HL-60/S4 treated with retinoic acid at 250 ng/mL for 4 days and 3 days (cell line): ENCODE results near the gene COX17.

Experiments used
- in situ Hi-C: fragments of 300-500 bp; cut with MboI; formaldehyde crosslinking; loops from 2 replicates; pipeline ENCODE4 v1.7.0; 2022; ENCODE audit warnings: low sequenced_read_pairs

The COX17 gene

DNA sequence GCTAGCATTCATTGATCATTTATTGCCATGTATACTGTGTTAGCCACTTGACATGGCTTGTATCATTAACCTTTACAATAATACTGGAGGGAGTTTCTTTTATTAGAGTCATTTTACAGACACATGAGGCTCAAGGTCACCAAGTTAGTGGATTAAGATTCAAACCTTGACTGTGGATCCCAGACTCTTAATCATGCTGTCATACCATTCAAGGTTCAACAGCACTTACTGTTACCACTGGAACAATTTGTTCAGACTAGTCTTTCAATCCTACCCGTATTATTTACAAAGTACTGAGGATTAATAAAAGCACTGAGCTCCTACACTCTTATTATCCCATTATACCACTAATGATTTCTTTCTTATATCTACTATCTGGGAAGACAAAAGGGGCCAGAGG lies 1.2 kb downstream of the COX17 start:
- in situ Hi-C loops, result loop anchor here (25.0 kb wide), 1 partner anchor 789 kb away; no protein-coding TSS in a partner anchor

DNA sequence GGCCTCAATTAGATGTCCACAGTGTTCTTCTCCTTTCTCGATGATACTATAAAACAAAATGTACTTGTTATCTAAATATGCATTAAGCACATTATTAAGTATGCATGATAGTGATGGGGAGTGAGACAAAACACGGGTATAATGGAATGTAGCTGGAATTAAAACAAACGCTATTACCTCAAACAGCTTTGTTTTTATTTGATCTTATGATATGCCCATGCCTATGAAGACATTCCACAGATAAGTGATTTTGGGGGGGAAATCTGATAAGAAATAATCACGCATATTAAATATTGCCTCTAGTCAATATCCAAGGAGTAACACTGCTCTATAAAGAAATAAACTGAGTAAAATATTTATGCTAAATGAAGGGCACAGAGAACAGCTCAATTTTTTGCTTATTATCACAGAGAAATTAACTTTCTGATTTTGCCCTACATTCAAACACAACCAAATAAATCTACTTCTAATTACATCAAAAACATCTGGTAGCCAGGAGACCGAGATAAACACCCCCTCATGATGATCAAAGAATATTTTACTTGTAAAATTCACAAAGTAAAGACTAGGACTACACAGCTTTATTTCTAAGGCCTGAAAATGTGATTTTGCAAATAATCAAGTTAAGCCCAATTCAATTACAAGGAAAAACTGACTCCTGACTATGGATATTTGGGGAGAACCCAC lies 1.9 kb downstream of the COX17 start:
- in situ Hi-C loops, result loop anchor here (25.0 kb wide), 1 partner anchor 788 kb away; no protein-coding TSS in a partner anchor

DNA sequence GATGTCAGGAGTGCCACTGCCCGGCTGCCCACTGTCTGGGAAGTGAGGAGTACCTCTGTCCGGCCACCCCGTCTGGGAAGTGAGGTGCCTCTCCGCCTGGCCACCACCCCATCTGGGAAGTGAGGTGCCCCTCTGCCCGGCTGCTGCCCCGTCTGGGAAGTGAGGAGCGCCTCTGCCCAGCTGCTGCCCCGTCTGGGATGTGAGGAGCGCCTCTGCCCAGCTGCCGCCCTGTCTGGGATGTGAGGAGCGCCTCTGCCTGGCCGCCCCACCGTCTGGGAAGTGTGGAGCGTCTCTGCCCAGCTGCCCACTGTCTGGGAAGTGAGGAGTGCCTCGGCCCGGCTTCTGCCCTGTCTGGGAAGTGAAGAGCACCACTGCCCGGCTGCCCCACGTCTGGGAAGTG lies 3.3 kb downstream of the COX17 start:
- in situ Hi-C loops, result no loop called here

DNA sequence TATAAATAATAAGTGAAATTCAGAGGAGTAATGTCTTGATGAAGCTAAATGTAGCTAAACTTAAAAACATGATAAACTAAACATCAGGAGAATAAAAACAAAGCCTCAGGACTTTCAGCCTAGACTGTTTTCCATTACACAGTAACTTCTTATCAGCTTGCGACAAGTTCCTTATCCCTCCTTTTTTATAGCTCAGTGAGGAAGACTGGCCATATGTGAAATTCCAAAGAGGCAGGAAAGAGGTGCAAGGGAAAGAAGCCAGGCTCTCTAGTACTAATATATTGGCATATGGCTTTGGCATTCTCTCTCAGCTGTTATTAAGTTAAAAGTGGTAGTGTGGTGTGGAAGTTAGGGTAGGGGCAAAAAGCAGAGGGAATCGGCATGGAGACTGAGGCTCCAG lies 4.4 kb downstream of the COX17 start:
- in situ Hi-C loops, result no loop called here

DNA sequence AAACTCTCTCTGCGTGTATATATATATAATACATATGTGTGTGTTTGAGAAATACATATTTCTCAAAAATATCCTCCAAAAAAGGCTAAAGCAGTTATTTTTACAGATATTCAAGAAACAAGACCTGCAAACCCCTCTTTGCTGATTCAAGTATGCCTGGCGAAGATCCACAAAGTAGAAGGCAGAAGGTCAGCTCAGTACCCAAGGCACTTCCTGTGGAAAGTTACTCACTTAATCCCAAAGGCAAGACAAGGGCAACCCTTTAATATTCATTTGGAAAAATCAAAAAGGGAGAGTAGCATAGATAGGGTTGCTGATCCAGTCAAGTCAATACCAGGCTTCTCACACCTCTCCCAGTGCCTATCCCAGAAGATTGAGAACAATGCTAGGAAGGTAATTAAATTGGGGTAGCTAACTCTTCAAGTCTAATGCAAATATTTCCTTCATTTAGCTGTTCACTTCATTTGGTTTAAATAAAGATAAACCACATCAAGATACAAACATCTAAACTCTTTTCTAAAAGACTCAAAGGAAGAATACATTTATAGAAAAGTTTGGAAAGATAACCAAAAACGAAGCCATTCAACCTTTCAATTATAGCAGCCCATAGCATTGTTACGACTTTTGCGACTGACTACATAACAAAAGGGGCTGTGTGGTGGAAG lies 7.2 kb downstream of the COX17 start:
- in situ Hi-C loops, result no loop called here

DNA sequence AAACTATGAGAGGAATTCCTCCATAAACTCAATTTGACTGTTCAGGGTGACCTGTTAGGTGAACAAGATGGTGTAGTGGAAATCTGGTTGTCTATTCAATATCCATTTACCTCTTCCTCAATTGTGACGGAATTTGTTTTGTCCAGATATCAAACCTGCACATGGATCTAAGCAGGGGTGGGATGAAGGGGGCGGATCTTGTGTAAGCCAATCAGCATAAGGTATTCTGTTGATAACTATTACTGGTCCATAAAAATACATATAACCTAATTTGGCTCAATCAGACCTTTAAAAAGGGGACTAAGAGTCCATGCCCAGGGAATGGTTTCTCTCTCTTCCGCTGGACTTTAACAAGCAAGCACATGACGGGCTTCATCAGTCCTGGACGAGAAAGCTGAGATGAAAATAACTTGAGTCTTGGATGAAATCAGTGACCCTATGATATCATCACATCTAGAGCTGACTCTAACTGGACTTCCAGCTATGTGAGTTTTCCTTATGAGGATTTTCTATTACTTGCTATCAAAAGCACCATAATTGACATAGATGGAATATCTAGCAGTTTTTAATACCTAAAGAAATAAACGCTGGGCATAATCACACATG lies 11.1 kb downstream of the COX17 start:
- in situ Hi-C loops, result no loop called here

DNA sequence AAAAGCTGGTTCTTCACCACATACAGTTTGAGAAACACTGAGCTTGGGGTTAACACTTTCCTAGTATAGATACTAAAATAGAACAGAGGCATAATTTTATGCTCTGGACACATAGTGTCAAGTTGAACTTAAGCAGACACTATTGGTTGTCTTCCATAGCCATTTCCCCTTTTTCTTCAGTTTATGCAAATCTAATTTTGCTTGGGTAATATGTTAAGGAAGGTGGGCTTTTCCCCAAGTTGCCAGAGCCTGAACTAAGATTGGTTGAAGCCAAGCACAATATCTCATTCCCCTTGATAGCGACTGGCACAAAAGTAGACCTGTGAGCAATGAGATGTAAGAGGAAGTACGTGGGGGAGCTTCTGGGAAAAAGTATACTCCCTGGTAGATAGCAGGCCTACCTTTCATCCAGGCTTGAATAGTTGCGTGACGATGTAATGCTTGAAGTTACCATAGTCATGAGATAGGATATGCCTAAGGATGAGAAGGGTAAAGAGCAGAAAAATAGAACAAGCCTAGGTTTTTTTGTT lies 12.3 kb downstream of the COX17 start:
- in situ Hi-C loops, result no loop called here

DNA sequence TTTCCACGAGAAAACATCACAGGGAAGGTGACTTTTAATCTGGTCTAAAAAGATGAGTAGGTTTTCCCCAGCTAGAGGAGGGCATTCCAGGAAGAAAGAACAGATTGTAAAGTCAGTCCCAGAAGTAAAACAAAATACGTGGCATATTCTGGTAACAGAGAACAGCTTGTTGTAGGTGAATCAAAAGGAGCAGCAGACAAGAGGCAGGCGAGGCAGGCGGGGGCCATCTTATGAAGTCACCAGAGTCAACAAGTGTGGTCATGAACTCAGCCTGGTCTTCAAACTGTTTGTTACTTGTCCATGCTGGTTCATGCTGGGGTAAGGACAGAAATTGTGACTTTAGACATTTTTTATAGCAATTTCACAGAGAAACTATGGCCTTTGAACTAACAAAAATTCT lies 12.8 kb downstream of the COX17 start:
- in situ Hi-C loops, result no loop called here

DNA sequence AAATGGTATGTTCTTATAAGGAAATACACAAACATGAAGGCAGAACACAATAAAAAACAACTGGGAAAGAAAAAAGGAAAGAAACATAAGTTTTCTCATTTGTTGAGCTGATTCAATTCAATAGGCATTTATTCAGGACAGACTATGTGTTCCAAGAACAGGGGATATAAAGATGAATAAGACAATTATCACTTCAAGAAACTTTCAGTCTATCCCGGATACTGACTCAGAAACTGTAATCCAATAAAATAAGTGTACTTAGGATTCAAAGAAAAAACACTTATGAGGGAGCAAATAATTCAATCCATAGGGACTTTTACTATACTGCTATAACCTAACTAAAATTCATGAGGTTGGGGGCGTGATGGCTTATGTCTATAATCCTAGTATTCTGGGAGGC lies 13.3 kb downstream of the COX17 start:
- in situ Hi-C loops, result no loop called here

DNA sequence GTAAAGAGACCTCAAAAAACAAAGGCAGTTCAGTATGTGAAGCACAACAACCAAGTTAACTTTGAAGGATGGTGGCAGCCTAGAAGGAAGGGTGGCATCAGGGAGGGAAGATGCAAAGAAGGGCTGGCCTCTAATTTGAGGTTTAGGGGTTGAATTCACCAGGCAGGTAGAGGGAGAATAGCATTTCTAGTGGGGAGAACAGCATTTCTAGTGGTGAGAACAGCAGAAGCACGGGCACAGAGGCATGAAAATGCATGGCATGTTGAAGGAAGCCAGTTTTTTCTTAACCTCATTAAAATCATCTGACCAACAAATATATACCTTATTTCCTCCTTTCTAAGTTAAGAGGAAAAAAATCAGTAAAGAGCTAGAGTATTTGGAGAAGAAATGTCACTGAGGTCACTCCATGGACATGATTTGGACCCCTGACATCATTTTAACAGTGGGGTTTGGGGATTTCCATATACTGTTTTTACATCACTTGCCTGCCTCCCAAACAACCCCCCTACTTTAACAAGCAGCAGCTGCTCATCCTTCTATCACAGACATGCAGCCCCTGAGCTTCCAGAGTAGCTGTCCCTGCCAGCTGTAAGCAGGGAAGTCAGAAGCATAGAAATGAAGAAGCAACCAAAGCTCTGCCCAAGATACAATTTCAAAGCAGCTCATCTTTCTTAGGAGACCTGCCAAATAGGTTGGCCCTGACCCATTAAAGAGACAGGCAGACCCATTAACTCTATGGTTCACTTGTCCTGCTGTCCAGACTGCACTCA lies 14.4 kb downstream of the COX17 start:
- in situ Hi-C loops, result no loop called here

DNA sequence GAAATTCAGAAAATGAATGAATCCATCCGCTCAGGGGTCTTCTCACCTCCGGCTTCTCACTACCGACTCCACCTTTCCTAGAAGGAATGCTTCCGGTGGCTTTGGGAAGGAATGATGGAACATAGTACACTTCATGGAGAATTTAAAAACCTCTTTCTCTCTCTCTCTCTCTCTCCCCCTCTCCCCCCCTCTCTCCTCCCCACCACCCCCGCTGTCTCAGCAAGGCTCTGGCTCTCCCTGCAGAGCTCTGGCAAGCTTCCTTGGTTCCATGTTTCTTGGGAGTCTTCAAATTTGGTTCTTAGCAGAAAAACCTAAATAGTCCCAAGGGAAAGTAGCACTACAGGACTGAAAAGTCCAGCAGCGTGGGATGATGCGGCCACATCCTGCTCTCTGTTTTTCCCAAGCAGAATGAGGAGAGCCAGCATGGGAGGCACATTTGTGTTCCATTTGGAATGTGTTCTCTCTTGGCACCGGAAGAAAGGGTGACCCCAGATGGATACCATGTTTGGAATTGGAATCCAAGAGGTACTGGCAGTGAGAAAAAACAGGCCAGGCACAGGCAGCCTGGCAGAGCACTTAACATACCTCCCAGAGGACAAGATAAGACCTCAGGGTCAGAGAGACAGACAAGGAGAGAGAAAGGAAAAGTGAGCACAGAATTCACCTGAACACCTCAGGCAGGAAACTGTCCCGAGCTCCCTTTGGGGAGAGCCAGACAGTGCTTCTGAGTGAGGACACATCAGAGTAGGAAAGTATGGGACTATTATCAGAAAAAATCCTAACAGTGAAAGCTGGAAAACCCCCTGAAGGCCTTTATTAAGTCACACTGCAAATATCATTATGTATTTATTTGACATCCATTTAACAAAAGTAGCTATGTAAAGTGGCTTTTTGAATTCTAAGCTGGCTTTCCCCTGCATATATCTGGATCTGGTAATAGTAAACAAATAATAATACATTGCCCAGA lies 16.4 kb downstream of the COX17 start, which contains the start of gene POPDC2:
Gene POPDC2 (minus strand): TSS at position 116 of the 967 bp plus-strand sequence. CDS start 166 bp downstream, outside the sequence.
- in situ Hi-C loops, result no loop called here

DNA sequence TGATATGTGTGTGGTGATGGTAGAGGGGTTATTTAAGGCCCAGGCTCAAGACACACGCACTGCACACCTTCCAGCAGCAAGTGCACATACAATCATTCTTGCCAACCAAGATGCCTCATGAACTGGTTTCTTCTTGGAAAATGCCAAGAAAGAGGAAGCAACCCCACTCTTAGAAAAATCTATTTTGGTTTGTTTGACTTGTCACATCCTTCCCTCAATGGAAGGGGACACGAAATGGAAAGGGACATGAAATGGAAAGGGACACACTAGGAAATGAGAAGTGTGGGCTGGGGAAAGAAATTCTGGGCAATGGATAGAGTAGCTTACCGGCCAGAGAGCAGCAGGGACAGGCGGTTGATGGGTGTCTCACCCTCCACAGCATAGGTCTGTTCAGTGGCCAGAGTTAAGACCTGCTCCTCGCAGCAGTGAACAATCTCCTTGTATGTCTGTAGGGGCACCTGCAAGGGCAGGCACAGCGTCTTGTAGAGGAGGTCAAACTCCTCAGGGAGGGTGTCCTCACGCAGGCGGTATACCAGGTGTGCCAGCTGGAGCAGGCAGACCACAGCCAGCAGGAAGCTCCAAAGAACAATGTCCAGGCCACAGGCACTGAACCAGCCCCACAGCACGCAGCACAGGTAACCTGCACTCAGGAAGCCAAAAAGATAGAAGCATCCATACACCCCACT lies 17.5 kb downstream of the COX17 start:
- in situ Hi-C loops, result no loop called here

DNA sequence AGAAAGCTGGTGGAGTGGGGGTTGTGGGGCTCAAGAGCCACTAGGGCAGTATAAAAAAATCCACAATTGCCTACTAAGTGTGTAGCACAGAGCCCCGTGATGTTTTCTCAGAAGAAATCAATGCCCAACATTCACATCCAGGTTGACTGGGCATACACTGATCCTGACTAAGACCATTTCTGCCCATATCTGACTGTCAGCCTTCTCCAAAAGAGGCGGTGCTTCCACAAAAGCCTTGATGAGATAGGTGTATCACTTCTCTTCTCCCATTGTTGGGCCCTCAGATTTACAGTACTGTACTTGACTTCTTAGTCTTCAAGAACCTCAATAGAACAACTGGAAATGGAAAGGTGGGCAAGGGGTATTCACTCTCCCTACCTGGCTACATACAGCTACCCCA lies 18.2 kb downstream of the COX17 start:
- in situ Hi-C loops, result no loop called here

DNA sequence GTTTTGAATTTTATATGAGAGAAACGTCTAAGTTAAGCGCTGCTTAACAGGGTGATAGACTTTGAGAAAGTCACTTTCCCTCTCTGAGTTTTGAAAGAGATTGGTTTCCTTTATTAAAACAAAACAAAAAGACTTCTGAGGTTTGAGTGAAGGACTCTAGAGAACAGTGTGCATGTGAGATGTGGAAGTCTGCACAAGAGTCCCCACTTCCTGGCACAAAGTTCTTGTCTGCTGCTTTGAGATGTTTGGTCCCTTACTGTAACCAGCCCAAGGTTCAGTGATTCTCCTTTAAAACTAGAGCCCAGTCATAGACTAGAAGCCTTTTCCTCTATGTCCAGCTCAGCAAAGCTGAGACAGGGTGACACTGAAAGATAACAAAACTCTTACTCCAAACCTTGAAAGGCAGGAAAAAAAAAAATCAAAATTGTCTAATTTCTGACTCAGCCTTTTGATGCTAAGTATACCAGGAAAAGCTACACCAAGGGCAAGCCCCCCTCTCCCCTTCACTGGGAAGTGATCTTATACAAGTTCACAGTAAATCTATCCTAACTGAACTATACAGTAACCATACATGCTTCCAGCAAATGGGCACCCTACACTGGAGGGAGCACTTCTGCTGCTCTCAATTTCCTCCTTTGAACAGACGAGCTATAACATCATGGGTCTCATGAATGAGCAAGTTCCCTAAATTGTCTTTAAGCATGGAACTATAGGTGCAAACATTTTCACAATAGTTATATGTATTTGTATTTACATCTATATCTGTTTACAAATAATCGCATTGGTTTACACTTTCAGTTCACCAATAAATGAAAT lies 19.1 kb downstream of the COX17 start:
- in situ Hi-C loops, result no loop called here

DNA sequence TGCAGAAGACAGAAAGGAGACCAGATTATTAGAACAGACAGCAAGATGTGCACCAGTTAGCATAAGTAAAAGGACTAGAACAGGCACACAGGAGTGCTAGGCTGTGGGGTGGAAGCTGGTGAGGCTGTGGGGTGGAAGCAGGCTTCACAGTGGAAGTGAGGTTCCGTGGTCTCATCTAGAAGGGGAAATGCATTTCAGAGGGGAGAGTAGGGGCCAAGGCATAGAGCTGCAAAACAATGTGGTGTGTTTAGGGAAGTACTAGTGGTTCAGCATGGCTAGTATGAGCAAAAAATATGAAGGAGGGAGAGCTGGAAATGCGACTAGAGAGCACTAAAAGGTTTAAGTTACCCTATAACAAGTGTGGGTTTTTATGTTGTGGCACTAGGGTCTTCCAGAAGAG lies 23.3 kb downstream of the COX17 start:
- in situ Hi-C loops, result no loop called here

DNA sequence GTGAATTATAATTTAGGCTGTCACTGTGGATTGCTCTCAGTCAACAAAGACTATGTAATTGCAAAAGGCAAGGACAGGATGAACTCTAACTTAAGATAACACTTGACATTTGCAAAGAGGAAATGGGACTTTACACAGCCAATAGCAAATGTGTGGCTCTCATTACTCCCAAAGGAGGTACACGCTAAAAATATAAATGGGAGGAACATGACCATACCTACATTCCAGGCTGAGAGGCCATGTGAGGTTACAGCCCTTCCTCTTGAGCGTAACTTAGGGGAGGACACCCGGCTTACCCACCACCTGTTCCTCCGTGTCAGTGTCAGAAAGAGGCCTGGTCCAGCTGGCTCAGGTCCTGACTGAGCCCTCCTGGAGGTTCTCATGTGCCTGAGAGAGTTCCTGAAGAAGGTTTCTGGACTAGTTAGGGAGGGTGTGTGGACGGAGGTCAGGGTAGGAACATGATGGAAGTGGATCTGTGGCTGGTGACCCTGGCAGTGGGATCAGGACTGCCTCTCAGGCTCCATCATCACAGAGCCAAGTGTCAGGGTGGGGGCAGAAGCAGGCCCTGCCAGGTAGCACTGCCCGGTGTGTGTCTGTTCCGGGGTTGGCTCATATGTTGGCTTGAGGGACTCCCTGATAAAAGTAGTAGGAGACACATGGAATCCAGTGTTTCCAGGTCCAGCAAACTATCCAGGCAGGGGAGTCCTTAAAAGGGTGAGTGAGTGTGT lies 24.7 kb downstream of the COX17 start:
- in situ Hi-C loops, result no loop called here

DNA sequence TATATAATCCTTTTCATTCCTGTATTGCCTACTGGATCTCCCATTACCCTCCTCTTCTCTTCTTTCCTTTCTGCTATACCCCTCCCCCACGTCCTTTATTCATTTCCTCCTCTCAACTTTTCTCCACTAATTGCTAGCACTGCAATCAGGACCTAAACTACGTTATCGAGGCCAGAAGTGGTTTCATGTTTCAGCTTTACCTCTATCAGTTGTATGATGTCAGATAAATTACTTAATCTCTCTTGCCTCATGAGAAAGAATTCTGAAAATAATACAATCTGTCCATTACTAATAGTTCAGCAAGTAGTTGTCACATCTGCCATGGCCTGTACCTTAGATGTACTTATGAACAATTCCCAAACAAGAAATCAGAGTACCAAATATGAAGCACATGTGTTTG lies 27.4 kb downstream of the COX17 start:
- in situ Hi-C loops, result no loop called here
